Esophagus squamous epithelium (tissue), 5 donors: ENCODE data around the gene RTN4RL1. TPM values are rescaled to one million over a fixed set of nuclear protein-coding genes. Genes with fewer than 3 reads are reported as not detected.

Experiments
- DNase-seq: peaks from one replicate; lab custom pipeline; 2025; lab: John Stamatoyannopoulos, UW
- H3K27ac ChIP-seq, 4 donors: fragments of 200-600 bp; sonication (generic); one replicate each; pipeline ENCODE4 v1.5.1; 2016 to 2019; ENCODE audit warnings: mild to moderate bottlenecking in 1 of 4
- H3K27me3 ChIP-seq, 4 donors: fragments of 200-600 bp; sonication (generic); 1 replicate in 3 of 4; 2 replicates in 1 of 4; pipeline versions ENCODE4 v1.5.1 to v1.6.0; 2017 to 2021; ENCODE audit warnings: antibody characterized with exemption in 1 of 4
- H3K36me3 ChIP-seq, 3 donors: fragments of 200-600 bp; sonication (generic); one replicate each; pipeline ENCODE4 v1.5.1; 2016 to 2019
- H3K4me1 ChIP-seq, 3 donors: fragments of 200-600 bp; sonication (generic); one replicate each; pipeline ENCODE4 v1.5.1; 2017 to 2019
- H3K4me3 ChIP-seq, 4 donors: fragments of 200-600 bp; sonication (generic); 1 replicate in 3 of 4; 2 replicates in 1 of 4; pipeline ENCODE4 v1.5.1; 2016 to 2019; ENCODE audit warnings: mild to moderate bottlenecking in 2 of 4, moderate library complexity in 1 of 4
- H3K9me3 ChIP-seq, 3 donors: fragments of 200-600 bp; sonication (generic); one replicate each; pipeline ENCODE4 v1.5.1; 2016 to 2019
- POLR2A ChIP-seq, 4 donors: fragments of 450-650 bp; IDR thresholded peaks; one replicate each; pipeline ENCODE4 v1.6.1; 2017; ENCODE audit warnings: antibody characterized with exemption in 4 of 4, mild to moderate bottlenecking in 4 of 4, moderate library complexity in 3 of 4
- WGBS, 2 donors: methylation state at CpG; one replicate each; pipeline ENCODE4 v1.1.5; 2018; 5-methylcytosine and 5-hydroxymethylcytosine counted together
- intact Hi-C: fragments of 100-400 bp; cut with DNase I; formaldehyde crosslinking; loops from one replicate; pipeline ENCODE4 v1.15.0; 2022
- total RNA-seq, 4 donors: library from RNA; depleted of rRNA; stranded (reverse); fragments of >200 nt; gene quantifications; one replicate each; pipeline ENCODE4 v1.1.0, GENCODE V29; 2016
- TF ChIP-seq, protein P1 (sequence below), 6 experiments: fragments of 450-650 bp in 4 of 6; fragments of 200-600 bp in 2 of 6; sonication (generic) in 2 of 6; IDR thresholded peaks; one replicate each; pipeline ENCODE4 v1.5.1; 2016 to 2019; ENCODE audit warnings: antibody characterized with exemption in 6 of 6, mild to moderate bottlenecking in 4 of 6, moderate library complexity in 4 of 6
- donor health status: DM: yes; HTN: yes; CAD: no.

RTN4RL1 gene
- total RNA-seq, 4 donors from 2014 or later: 1.1 to 4.0 (median 2.0) TPM

- Histone ChIP-seq H3K27me3 (peaks cover 0 to 76% (median 0%) of the 10 kb centered on the region in 4 donors), H3K9me3 (no peaks in the 10 kb centered on the region), H3K36me3 (no peaks in the 10 kb centered on the region), H3K27ac (peak overlapping the region in 2 of 4 donors; percentile 20 to 71), H3K4me1 (peaks cover 21 to 48% (median 22%) of the 10 kb centered on the region in 3 donors), H3K4me3 (peak overlapping the region; percentile 48 to 73 (median 62))
- TF ChIP-seq, protein P1, sequence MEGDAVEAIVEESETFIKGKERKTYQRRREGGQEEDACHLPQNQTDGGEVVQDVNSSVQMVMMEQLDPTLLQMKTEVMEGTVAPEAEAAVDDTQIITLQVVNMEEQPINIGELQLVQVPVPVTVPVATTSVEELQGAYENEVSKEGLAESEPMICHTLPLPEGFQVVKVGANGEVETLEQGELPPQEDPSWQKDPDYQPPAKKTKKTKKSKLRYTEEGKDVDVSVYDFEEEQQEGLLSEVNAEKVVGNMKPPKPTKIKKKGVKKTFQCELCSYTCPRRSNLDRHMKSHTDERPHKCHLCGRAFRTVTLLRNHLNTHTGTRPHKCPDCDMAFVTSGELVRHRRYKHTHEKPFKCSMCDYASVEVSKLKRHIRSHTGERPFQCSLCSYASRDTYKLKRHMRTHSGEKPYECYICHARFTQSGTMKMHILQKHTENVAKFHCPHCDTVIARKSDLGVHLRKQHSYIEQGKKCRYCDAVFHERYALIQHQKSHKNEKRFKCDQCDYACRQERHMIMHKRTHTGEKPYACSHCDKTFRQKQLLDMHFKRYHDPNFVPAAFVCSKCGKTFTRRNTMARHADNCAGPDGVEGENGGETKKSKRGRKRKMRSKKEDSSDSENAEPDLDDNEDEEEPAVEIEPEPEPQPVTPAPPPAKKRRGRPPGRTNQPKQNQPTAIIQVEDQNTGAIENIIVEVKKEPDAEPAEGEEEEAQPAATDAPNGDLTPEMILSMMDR (IDR thresholded peaks at IDR 0.05): no peak
- TF ChIP-seq POLR2A (IDR thresholded peaks at IDR 0.05): no peak
- intact Hi-C loops: loop anchor here (5.0 kb wide), 1 partner anchor 117 kb away; no protein-coding TSS in a partner anchor
- no peak for DNase-seq
- WGBS, 2 donors: 0% methylated on average over 2 to 17 of the region's 73 CpGs
Measured at GRCh38 chr17:2024572-2025219, 438 bp downstream of the RTN4RL1 start.

DNA sequence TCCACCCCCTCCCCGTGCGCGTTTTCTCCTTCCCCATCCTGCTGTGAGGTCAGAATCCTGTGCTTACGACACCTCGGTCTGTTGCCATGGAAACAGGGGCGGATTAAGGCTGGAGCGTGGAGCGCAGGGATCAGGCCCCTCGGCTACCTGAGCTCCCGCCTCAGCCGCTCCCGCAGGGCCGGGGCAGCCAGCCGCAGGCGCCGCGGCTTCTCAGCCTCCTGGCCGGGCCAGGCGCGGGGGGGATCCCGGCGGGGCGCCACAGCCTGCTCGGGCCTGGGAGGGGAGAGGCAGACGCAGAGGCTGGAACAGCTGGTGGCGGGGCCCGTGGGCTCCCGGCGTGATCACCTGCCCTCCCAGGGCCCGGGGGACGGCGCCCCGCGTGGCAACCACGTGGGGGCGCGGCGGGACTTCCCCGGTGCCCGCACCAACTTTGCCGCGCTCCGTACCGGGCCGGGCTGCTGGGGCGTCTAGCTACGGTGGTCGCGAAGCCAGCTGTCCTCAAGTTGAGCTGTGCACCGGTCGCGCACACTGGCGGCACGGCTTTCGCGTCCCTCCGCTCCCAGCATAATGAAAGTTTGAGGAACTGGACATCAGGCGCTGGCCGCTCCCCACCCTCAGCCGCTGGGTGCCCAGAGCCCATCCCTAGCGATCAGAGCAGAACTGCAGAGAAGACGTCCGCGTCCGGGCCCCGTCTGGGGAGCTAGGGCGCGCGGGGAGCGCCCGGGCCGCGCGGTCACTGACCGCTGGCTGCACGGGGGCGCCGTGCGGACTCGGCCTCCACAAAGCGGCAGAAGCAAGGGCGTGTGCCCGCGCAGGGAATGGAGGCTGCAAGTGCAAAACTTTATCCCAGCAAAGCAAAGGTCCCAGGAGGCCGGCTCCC is 1.2 kb downstream of the RTN4RL1 start:
- peaks cover 19 to 47% (median 22%) of the 10 kb centered on the region in 3 donors for H3K4me1 ChIP-seq
- H3K4me3 ChIP-seq: peak overlapping the region; percentile 48 to 73 (median 62)
- intact Hi-C loops: no loop called here
- no peak for DNase-seq
- H3K36me3 ChIP-seq: no peaks in the 10 kb centered on the region
- no peaks in the 10 kb centered on the region for H3K9me3 ChIP-seq
- peaks cover 0 to 81% (median 0%) of the 10 kb centered on the region in 4 donors for H3K27me3 ChIP-seq
- no peak for TF ChIP-seq POLR2A (IDR thresholded peaks at IDR 0.05)
- TF ChIP-seq, protein P1 (IDR thresholded peaks at IDR 0.05): no peak
- H3K27ac ChIP-seq: peak overlapping the region in 1 of 4 donors; percentile 20
- no CpG with 5 or more reads among the region's 85 CpGs for WGBS, 2 donors

DNA sequence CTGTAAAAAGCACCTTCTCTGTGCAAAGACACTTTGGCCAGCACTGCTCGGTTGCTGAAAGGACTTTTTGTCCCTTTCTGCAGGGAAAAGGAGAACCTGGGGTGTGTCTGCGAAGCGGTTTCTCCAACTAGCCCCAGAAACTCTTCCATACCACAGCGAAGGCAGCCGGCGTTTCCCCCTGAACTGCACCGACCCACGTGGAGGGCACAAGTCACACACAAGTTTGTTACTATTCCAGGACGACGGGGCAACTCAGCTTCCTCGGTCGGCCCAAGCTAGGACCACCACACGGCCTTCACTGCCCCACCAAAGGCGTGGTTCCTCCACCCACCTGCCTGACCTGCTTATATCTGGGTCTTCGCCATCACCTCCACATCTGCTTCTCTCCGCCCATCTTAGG is 1.9 kb downstream of the RTN4RL1 start:
- 54 to 55% methylated on average over 13 to 14 of the region's 16 CpGs for WGBS, 2 donors
- intact Hi-C loops: no loop called here
- peaks cover 19 to 53% (median 22%) of the 10 kb centered on the region in 3 donors for H3K4me1 ChIP-seq
- H3K27me3 ChIP-seq: peaks cover 0 to 81% (median 0%) of the 10 kb centered on the region in 4 donors
- H3K27ac ChIP-seq: no peak overlapping the region
- H3K36me3 ChIP-seq: no peaks in the 10 kb centered on the region
- DNase-seq: no peak
- no peaks in the 10 kb centered on the region for H3K9me3 ChIP-seq
- TF ChIP-seq, protein P1 (IDR thresholded peaks at IDR 0.05): no peak
- H3K4me3 ChIP-seq: peak overlapping the region in 2 of 4 donors; percentile 70 to 73

- Histone ChIP-seq H3K9me3 (no peaks in the 10 kb centered on the region), H3K36me3 (no peaks in the 10 kb centered on the region), H3K4me1 (peaks cover 19 to 53% (median 22%) of the 10 kb centered on the region in 3 donors), H3K27ac (no peak overlapping the region), H3K27me3 (peaks cover 0 to 81% (median 0%) of the 10 kb centered on the region in 4 donors), H3K4me3 (no peak overlapping the region)
- no peak for TF ChIP-seq POLR2A (IDR thresholded peaks at IDR 0.05)
- TF ChIP-seq, protein P1 (IDR thresholded peaks at IDR 0.05): no peak
- DNase-seq: no peak
- WGBS, 2 donors: 77 to 92% methylated on average over 6 to 8 of the region's 15 CpGs
- intact Hi-C loops: no loop called here
Measured at GRCh38 chr17:2022647-2023240, 2.4 kb downstream of the RTN4RL1 start.
